ENCODE results near the gene TRIO. TPM values are rescaled to one million over a fixed set of nuclear protein-coding genes. Genes with fewer than 3 reads are reported as not detected.

TRIO gene
- total RNA-seq, 1 experiment from 2014 or later, result 211 TPM

DNA sequence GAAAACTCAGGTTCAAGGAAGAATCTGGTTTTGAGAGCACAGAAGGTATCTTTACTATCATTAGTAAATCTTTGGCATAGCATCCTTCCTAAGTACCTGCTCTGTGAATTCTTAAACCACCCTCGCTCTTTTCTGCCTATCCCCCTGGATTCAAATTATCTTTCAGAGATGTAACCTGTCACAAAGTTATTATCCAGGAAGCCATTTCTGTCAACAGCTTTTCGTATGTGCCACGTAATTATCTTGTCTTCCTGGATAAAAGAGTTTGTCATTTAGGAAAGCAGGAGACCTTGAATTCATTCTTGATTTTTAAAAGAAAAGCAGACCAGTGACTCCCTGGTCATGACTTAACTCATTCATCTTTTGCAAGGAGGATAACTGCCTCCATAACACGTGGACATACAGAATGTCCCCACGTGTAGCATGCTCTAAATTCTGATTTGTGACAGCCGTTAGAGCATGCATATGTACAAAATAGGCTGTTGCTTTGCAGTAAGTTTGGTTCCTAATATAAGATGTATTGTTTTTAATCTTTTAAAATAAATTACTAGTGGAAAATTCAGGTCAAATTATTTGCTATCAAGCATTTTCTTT, 189.0 kb downstream of the TRIO start:
- Histone ChIP-seq H3K4me3 (ENCODE audit: low read length) (no peak overlapping the region), H3K79me2 (ENCODE audit: low read length) (peaks cover 38% of the 10 kb centered on the region), H3K4me2 (ENCODE audit: low read length) (no peak overlapping the region), H2AFZ (ENCODE audit: low read length) (no peak overlapping the region), H3K27me3 (ENCODE audit: low read length) (no peaks in the 10 kb centered on the region), H3K9me3 (ENCODE audit: low read length) (no peaks in the 10 kb centered on the region), H3K9ac (ENCODE audit: low read length) (no peak overlapping the region), H3K9me2 (replicated peaks; ENCODE audit: low read length) (no peaks in the 10 kb centered on the region), H3K27ac (ENCODE audit: low read length) (no peak overlapping the region), H3K36me3 (ENCODE audit: low read depth, low read length) (peaks cover 72% of the 10 kb centered on the region), H3K4me1 (ENCODE audit: insufficient read depth, low read length) (no peaks in the 10 kb centered on the region), H3F3A (ENCODE audit: low read length, unreplicated experiment) (no peaks in the 10 kb centered on the region), H4K20me1 (ENCODE audit: low read length) (peaks cover 7% of the 10 kb centered on the region; the same call in 1 of the 2 replicates)
- DNase-seq (no peak), ATAC-seq (no peak)
- intact Hi-C loops (cut with micrococcal nuclease), result no loop called here
- no TSS peak for BruUV-seq (replicated peaks)
- CTCF ChIA-PET, result no interaction called here
- POLR2A ChIA-PET (ENCODE audit: unreplicated experiment), result no interaction called here
- no peak for TF ChIP-seq EZH2 (IDR thresholded peaks at IDR 0.05; ENCODE audit: low read length, unreplicated experiment)

DNA sequence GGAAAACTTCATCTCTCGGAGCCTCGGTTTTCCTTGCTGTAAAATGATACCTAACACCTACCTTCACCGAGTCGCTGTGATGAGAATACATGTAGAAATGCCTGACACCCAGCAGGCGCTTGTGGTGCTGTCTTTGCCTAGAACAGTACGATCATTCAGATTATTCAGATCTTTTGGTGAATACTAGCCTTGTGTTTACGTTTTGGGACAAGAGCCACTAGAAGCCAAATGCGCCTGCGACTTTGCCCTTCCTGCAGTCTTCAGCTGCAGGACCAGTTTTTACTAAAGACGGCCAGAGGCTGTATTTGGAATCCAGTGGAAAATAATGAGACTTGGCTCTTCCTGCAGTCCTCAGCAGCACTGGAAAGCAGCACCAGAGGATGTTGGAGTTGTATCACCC, 189.6 kb downstream of the TRIO start:
- POLR2A ChIA-PET (ENCODE audit: unreplicated experiment), result no interaction called here
- ATAC-seq (no peak), DNase-seq (no peak)
- BruUV-seq (replicated peaks), result no TSS peak
- no peaks in the 10 kb centered on the region for H3K4me1 ChIP-seq (ENCODE audit: insufficient read depth, low read length)
- no peaks in the 10 kb centered on the region for H3F3A ChIP-seq (ENCODE audit: low read length, unreplicated experiment)
- no peaks in the 10 kb centered on the region for H3K9me3 ChIP-seq (ENCODE audit: low read length)
- no peaks in the 10 kb centered on the region for H3K27me3 ChIP-seq (ENCODE audit: low read length)
- no peak overlapping the region for H3K4me3 ChIP-seq (ENCODE audit: low read length)
- H3K4me2 ChIP-seq (ENCODE audit: low read length), result no peak overlapping the region
- intact Hi-C loops (cut with micrococcal nuclease), result no loop called here
- no peaks in the 10 kb centered on the region for H3K9me2 ChIP-seq (replicated peaks; ENCODE audit: low read length)
- H3K27ac ChIP-seq (ENCODE audit: low read length), result no peak overlapping the region
- H3K79me2 ChIP-seq (ENCODE audit: low read length), result peaks cover 44% of the 10 kb centered on the region
- no peak for TF ChIP-seq EZH2phosphoT487 (IDR thresholded peaks at IDR 0.05; ENCODE audit: borderline replicate concordance, low read length)
- TF ChIP-seq, protein P1, sequence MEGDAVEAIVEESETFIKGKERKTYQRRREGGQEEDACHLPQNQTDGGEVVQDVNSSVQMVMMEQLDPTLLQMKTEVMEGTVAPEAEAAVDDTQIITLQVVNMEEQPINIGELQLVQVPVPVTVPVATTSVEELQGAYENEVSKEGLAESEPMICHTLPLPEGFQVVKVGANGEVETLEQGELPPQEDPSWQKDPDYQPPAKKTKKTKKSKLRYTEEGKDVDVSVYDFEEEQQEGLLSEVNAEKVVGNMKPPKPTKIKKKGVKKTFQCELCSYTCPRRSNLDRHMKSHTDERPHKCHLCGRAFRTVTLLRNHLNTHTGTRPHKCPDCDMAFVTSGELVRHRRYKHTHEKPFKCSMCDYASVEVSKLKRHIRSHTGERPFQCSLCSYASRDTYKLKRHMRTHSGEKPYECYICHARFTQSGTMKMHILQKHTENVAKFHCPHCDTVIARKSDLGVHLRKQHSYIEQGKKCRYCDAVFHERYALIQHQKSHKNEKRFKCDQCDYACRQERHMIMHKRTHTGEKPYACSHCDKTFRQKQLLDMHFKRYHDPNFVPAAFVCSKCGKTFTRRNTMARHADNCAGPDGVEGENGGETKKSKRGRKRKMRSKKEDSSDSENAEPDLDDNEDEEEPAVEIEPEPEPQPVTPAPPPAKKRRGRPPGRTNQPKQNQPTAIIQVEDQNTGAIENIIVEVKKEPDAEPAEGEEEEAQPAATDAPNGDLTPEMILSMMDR (conservative IDR thresholded peaks at IDR 0.05; ENCODE audit: low read depth, low read length), result no peak
- no peak for TF ChIP-seq EZH2 (IDR thresholded peaks at IDR 0.05; ENCODE audit: low read length, unreplicated experiment)
- no peak overlapping the region for H2AFZ ChIP-seq (ENCODE audit: low read length)
- peaks cover 7% of the 10 kb centered on the region; the same call in 1 of the 2 replicates for H4K20me1 ChIP-seq (ENCODE audit: low read length)
- peaks cover 77% of the 10 kb centered on the region for H3K36me3 ChIP-seq (ENCODE audit: low read depth, low read length)
- CTCF ChIA-PET, result no interaction called here
- H3K9ac ChIP-seq (ENCODE audit: low read length), result no peak overlapping the region

DNA sequence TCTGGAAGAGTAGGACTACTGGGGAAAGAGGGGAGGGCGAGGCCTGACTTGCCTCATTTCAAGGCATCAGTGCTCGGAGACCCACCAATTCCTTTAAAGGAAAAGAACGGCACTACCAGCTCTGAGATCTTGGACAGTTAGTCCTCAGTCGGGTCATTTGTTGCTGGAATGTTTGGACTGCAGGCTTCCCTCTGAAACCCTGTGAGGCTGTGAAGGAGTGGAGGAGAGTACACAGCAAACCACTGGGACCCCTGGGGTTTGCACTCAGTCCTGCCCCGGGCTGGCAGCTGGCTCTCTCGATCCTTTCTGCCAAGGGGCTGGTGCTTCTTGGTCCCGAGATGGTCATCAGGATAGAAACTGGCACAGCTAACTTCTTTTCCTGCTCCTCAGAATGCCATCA, 194.5 kb downstream of the TRIO start:
- Histone ChIP-seq H3K27me3 (ENCODE audit: low read length) (no peaks in the 10 kb centered on the region), H3F3A (ENCODE audit: low read length, unreplicated experiment) (no peaks in the 10 kb centered on the region), H3K9me2 (replicated peaks; ENCODE audit: low read length) (no peaks in the 10 kb centered on the region), H3K4me2 (ENCODE audit: low read length) (no peak overlapping the region), H3K9me3 (ENCODE audit: low read length) (no peaks in the 10 kb centered on the region), H2AFZ (ENCODE audit: low read length) (no peak overlapping the region), H3K27ac (ENCODE audit: low read length) (no peak overlapping the region), H3K4me1 (ENCODE audit: insufficient read depth, low read length) (no peaks in the 10 kb centered on the region), H3K36me3 (ENCODE audit: low read depth, low read length) (peaks cover 62% of the 10 kb centered on the region; the same call in 1 of the 2 replicates), H4K20me1 (ENCODE audit: low read length) (0 out of 2 replicates have a peak, but pooled peaks cover 12% of the 10 kb centered on the region), H3K4me3 (ENCODE audit: low read length) (no peak overlapping the region), H3K9ac (ENCODE audit: low read length) (no peak overlapping the region), H3K79me2 (ENCODE audit: low read length) (peaks cover 49% of the 10 kb centered on the region)
- ATAC-seq (no peak), DNase-seq (no peak)
- no TSS peak for BruUV-seq (replicated peaks)
- intact Hi-C loops (cut with micrococcal nuclease), result no loop called here
- TF ChIP-seq EZH2phosphoT487 (IDR thresholded peaks at IDR 0.05; ENCODE audit: borderline replicate concordance, low read length), result no peak
- TF ChIP-seq EZH2 (IDR thresholded peaks at IDR 0.05; ENCODE audit: low read length, unreplicated experiment), result no peak
- TF ChIP-seq, protein P1 (conservative IDR thresholded peaks at IDR 0.05; ENCODE audit: low read depth, low read length), result no peak
- POLR2A ChIA-PET (ENCODE audit: unreplicated experiment), result interaction anchor here (0.6 kb wide), 1 partner anchor 349 kb away, joined by 4 read pairs; no protein-coding TSS in a partner anchor
- CTCF ChIA-PET, result no interaction called here
